Panc1 (cell line): ENCODE data around the gene CES5A.

ENCODE experiments used
- POLR2AphosphoS5 ChIP-seq: IDR thresholded peaks from 2 replicates; pipeline ENCODE4 v1.6.1; 2012; ENCODE audit warnings: mild to moderate bottlenecking, low read depth, low read length, moderate library complexity
- SIN3A ChIP-seq: IDR thresholded peaks from 2 replicates; pipeline ENCODE4 v1.6.1; 2012; ENCODE audit warnings: low read depth, mild to moderate bottlenecking, low read length, moderate library complexity, borderline replicate concordance; ENCODE audit not compliant: insufficient read depth
- TCF7L2 ChIP-seq: IDR thresholded peaks from 2 replicates; pipeline ENCODE4 v1.6.1; 2011; ENCODE audit warnings: mild to moderate bottlenecking, low read depth, low read length, inconsistent platforms
- TF ChIP-seq, protein P1 (sequence below): fragments of 450-650 bp; IDR thresholded peaks from 2 replicates; pipeline ENCODE4 v1.5.1; 2017; ENCODE audit warnings: mild to moderate bottlenecking
- TF ChIP-seq, protein P2 (sequence below), 2 experiments: IDR thresholded peaks; 2 replicates each; pipeline ENCODE4 v1.6.1; 2011 to 2012; ENCODE audit warnings: low read depth in 2 of 2, control low read depth in 1 of 2, low read length in 1 of 2, mild to moderate bottlenecking in 1 of 2, moderate library complexity in 1 of 2; ENCODE audit not compliant: insufficient read depth in 1 of 2

DNA sequence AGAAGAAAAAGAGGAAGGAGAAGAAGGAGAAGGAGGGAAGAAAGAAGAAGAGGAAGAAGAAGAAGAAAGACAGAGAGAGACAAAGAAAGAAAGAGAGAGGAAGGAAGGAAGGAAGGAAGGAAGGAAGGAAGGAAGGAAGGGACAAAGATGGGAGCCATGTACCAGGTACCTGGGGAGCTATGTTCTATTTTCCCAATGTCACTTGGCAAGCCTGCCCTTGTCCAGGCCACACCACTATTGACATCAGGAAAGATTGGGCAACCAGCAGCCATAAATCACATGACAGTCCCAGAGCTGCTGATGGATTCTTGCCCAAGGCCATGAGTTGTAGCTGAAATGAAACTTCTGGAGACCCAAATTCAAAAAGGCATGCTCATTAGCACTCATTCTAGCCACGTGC is 39.6 kb downstream of the CES5A start:
- TF ChIP-seq, protein P1, sequence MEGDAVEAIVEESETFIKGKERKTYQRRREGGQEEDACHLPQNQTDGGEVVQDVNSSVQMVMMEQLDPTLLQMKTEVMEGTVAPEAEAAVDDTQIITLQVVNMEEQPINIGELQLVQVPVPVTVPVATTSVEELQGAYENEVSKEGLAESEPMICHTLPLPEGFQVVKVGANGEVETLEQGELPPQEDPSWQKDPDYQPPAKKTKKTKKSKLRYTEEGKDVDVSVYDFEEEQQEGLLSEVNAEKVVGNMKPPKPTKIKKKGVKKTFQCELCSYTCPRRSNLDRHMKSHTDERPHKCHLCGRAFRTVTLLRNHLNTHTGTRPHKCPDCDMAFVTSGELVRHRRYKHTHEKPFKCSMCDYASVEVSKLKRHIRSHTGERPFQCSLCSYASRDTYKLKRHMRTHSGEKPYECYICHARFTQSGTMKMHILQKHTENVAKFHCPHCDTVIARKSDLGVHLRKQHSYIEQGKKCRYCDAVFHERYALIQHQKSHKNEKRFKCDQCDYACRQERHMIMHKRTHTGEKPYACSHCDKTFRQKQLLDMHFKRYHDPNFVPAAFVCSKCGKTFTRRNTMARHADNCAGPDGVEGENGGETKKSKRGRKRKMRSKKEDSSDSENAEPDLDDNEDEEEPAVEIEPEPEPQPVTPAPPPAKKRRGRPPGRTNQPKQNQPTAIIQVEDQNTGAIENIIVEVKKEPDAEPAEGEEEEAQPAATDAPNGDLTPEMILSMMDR: no peak
- TF ChIP-seq POLR2AphosphoS5 (no peak), TCF7L2 (no peak), SIN3A (no peak)
- TF ChIP-seq, protein P2, sequence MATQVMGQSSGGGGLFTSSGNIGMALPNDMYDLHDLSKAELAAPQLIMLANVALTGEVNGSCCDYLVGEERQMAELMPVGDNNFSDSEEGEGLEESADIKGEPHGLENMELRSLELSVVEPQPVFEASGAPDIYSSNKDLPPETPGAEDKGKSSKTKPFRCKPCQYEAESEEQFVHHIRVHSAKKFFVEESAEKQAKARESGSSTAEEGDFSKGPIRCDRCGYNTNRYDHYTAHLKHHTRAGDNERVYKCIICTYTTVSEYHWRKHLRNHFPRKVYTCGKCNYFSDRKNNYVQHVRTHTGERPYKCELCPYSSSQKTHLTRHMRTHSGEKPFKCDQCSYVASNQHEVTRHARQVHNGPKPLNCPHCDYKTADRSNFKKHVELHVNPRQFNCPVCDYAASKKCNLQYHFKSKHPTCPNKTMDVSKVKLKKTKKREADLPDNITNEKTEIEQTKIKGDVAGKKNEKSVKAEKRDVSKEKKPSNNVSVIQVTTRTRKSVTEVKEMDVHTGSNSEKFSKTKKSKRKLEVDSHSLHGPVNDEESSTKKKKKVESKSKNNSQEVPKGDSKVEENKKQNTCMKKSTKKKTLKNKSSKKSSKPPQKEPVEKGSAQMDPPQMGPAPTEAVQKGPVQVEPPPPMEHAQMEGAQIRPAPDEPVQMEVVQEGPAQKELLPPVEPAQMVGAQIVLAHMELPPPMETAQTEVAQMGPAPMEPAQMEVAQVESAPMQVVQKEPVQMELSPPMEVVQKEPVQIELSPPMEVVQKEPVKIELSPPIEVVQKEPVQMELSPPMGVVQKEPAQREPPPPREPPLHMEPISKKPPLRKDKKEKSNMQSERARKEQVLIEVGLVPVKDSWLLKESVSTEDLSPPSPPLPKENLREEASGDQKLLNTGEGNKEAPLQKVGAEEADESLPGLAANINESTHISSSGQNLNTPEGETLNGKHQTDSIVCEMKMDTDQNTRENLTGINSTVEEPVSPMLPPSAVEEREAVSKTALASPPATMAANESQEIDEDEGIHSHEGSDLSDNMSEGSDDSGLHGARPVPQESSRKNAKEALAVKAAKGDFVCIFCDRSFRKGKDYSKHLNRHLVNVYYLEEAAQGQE (IDR thresholded peaks at IDR 0.05; ENCODE audit: insufficient read depth in 1 of 2, low read depth in 2 of 2, low read length in 1 of 2): no peak
